GM10248 (cell line): ENCODE results near the gene NADSYN1.

Source experiments
- CTCF ChIA-PET: fragments of 300-600 bp; sonication (Branson Sonifier 250); formaldehyde crosslinking; extraction: SDS; loops from one replicate; lab custom pipeline; 2021; ENCODE audit warnings: antibody characterized with exemption; lab: Yijun Ruan, JAX
- POLR2A ChIA-PET: fragments of 350-650 bp; sonication (Branson Sonifier 250); formaldehyde crosslinking; extraction: SDS; loops from one replicate; lab custom pipeline; 2020; ENCODE audit warnings: antibody characterized with exemption; lab: Yijun Ruan, JAX
- DNase-seq: peaks from one replicate; pipeline ENCODE4 v3.0.0; 2012; ENCODE audit errors: extremely low spot score
- CTCF ChIP-seq: IDR thresholded peaks from 2 replicates; pipeline ENCODE4 v1.5.1; 2012; ENCODE audit warnings: mild to moderate bottlenecking, low read depth; ENCODE audit errors: extremely low read depth, missing control alignments, control extremely low read depth

Gene NADSYN1

GRCh38 chr11:71466358-71466757 lies 13.4 kb downstream of the NADSYN1 start:
- POLR2A ChIA-PET: no interaction called here
- no peak for TF ChIP-seq CTCF
- CTCF ChIA-PET: interaction anchor here (1.1 to 1.5 kb wide), 2 partner anchors 29 to 80 kb away, joined by 3 to 4 read pairs; no protein-coding TSS in a partner anchor

GRCh38 chr11:71467164-71467563 lies 14.2 kb downstream of the NADSYN1 start:
- POLR2A ChIA-PET: no interaction called here
- no peak for DNase-seq
- CTCF ChIA-PET: interaction anchor here (1.1 to 1.5 kb wide), 2 partner anchors 28 to 80 kb away, joined by 3 to 4 read pairs; no protein-coding TSS in a partner anchor
- TF ChIP-seq CTCF: no peak

More at GRCh38 chr11:71466358-71466757, 13.4 kb downstream of the NADSYN1 start:
- no peak for DNase-seq

- TF ChIP-seq CTCF: no peak
- no peak for DNase-seq
- ChIA-PET POLR2A (no interaction called here), CTCF (no interaction called here)
Observed at GRCh38 chr11:71470946-71471345, 17.9 kb downstream of the NADSYN1 start.

GRCh38 chr11:71472357-71472885 lies 19.4 kb downstream of the NADSYN1 start:
- no peak for TF ChIP-seq CTCF
- CTCF ChIA-PET: interaction anchor here (1.1 kb wide), 1 partner anchor 21 kb away, joined by 3 read pairs; no protein-coding TSS in a partner anchor
- DNase-seq: no peak
- POLR2A ChIA-PET: no interaction called here

GRCh38 chr11:71472941-71473792 lies 20.2 kb downstream of the NADSYN1 start:
- no peak for TF ChIP-seq CTCF
- no peak for DNase-seq
- ChIA-PET CTCF (interaction anchor here (1.1 kb wide), 1 partner anchor 20 kb away, joined by 3 read pairs; no protein-coding TSS in a partner anchor), POLR2A (no interaction called here)

GRCh38 chr11:71473793-71474080 lies 20.7 kb downstream of the NADSYN1 start:
- no peak for DNase-seq
- no peak for TF ChIP-seq CTCF
- ChIA-PET POLR2A (no interaction called here), CTCF (no interaction called here)
